GM12865 (cell line): ENCODE data around the gene PTPRN.
"Not testable (repeated sequence)": the region's sequence is repeated elsewhere in the genome, so short reads cannot be mapped to it uniquely, and the experiment has no call there.

Experiments
- DNase-seq: peaks from one replicate; pipeline ENCODE4 v3.0.0; 2010; ENCODE audit warnings: low read depth
- H3K4me3 ChIP-seq: 2 replicates; pipeline ENCODE4 v1.5.1; 2011; ENCODE audit warnings: mild to moderate bottlenecking, low read depth, low read length, control low read depth
- TF ChIP-seq, protein P1 (sequence below): IDR thresholded peaks from 2 replicates; pipeline ENCODE4 v1.5.1; 2011; ENCODE audit warnings: low read length, control low read depth, low read depth, inconsistent platforms; ENCODE audit not compliant: insufficient read depth; ENCODE audit errors: missing control alignments

PTPRN gene

DNA sequence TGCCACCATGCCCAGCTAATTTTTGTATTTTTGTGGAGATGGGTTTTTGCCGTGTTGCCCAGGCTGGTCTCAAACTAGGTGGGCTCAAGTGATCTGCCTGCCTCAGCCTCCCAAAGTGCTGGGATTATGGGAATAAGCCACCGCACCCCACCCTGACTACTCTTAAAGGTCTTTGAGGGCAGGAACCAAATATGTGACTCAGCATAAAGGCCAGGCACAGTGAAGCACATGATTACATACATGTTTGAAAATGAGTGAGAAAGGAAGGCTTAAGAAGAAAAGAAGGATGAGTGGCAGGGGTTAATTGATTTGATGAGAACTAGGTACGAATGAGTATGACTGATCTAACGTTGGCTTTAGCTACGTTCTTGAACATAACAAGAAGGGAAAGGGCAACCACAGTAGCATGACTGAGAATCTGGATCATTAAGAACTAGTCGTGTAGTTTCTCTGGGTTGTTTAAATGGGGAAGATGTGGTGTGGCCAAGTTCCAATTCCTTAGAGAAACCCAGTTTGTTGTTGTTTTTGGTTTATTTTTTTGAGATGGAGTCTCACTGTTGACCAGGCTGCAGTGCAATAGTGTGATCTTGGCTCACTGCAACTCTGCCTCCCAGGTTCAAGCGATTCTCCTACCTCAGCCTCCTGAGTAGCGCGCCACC, 16.6 kb upstream of the PTPRN start:
- H3K4me3 ChIP-seq: no peak overlapping the region
- DNase-seq: no peak
- TF ChIP-seq, protein P1, sequence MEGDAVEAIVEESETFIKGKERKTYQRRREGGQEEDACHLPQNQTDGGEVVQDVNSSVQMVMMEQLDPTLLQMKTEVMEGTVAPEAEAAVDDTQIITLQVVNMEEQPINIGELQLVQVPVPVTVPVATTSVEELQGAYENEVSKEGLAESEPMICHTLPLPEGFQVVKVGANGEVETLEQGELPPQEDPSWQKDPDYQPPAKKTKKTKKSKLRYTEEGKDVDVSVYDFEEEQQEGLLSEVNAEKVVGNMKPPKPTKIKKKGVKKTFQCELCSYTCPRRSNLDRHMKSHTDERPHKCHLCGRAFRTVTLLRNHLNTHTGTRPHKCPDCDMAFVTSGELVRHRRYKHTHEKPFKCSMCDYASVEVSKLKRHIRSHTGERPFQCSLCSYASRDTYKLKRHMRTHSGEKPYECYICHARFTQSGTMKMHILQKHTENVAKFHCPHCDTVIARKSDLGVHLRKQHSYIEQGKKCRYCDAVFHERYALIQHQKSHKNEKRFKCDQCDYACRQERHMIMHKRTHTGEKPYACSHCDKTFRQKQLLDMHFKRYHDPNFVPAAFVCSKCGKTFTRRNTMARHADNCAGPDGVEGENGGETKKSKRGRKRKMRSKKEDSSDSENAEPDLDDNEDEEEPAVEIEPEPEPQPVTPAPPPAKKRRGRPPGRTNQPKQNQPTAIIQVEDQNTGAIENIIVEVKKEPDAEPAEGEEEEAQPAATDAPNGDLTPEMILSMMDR: no peak

DNA sequence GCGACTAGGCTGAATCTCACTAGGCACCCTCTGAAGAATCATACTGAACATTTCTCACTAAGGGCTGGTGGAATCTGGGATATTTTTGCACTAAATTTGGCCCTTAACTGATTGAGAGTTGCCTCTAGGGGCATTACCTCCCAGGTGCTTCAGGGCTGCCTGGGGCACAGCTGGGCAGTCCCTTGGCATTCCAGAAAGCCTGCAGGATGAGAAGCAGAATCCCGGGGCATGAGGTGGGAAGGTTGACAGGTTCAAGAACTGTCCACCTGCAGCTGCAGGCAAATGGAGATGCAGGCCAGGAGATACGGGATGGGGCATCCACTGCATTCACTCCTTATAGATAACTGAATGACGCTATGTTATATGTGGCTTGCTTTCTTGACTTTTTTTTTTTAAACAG, 15.9 kb upstream of the PTPRN start:
- DNase-seq: no peak
- H3K4me3 ChIP-seq: no peak overlapping the region
- TF ChIP-seq, protein P1: no peak

DNA sequence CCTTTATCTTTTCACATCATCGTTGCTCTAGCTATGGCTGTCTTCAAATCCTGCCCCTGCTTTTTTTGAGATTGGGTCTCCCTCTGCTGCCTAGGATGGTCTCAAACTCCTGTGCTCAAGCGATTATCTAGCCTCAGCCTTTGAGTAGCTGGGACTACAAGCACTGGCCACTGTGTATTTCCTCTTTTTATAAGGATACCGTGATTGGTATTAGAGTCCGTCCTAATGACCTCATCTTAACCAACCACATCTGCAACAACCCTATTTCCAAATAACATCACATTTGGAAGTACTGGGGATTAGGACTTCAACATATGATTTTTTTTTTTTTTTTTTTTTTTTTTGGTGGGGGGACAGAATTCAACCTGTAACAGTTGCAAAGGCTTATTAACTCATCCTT, 14.2 kb upstream of the PTPRN start:
- no peak for DNase-seq
- no peak overlapping the region for H3K4me3 ChIP-seq
- TF ChIP-seq, protein P1: no peak

DNA sequence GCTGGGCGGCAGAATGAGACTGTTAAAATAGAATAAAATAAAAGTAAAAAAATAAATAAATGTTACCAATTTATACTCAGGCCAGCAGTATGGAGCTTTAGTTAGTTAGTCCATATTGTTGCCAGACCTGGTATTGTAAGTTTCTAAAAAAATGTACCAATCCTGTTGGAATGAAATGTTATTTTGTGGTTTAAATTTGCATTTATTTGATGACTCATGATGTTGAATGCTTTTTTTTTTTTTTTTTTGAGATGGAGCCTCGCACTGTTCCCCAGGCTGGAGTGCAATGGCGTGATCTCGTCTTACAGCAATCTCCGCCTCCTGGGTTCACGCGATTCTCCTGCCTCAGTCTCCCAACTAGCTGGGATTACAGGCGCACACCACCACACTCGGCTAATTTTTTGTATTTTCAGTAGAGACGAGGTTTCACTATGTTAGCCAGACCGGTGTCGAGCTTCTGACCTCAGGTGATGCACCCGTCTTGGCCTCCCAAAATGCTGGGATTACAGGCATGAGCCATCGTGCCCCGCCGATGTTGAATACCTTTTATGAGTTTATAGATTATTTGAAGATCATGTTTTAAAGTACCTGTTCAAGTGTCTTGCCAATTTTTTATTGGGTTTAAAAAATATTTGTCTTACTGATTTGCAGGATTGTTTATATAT, 5.7 kb upstream of the PTPRN start:
- H3K4me3 ChIP-seq: no peak overlapping the region
- TF ChIP-seq, protein P1: no peak
- no peak for DNase-seq

DNA sequence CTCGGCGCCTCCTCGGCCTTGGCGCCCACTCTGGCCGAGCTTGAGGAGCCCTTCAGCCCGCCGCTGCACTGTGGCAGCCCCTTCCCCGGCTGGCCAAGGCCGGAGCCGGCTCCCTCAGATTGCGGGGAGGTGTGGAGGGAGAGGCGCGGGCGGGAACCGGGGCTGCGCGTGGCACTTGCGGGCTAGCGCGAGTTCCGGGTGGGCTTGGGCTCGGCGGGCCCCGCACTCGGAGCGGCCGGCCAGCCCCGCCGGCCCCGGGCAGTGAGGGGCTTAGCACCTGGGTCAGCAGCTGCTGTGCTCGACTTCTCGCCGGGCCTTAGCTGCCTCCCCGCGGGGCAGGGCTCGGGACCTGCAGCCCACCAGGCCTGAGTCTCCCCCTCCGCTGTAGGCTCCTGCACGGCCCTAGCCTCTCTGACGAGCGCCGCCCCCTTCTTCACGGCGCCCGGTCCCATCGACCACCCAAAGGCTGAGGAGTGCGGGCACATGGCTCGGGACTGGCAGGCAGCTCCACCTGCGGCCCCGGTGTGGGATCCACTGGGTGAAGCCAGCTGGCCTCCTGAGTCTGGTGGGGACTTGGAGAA, 3.6 kb upstream of the PTPRN start:
- not testable (repeated sequence) for DNase-seq, H3K4me3 ChIP-seq

DNA sequence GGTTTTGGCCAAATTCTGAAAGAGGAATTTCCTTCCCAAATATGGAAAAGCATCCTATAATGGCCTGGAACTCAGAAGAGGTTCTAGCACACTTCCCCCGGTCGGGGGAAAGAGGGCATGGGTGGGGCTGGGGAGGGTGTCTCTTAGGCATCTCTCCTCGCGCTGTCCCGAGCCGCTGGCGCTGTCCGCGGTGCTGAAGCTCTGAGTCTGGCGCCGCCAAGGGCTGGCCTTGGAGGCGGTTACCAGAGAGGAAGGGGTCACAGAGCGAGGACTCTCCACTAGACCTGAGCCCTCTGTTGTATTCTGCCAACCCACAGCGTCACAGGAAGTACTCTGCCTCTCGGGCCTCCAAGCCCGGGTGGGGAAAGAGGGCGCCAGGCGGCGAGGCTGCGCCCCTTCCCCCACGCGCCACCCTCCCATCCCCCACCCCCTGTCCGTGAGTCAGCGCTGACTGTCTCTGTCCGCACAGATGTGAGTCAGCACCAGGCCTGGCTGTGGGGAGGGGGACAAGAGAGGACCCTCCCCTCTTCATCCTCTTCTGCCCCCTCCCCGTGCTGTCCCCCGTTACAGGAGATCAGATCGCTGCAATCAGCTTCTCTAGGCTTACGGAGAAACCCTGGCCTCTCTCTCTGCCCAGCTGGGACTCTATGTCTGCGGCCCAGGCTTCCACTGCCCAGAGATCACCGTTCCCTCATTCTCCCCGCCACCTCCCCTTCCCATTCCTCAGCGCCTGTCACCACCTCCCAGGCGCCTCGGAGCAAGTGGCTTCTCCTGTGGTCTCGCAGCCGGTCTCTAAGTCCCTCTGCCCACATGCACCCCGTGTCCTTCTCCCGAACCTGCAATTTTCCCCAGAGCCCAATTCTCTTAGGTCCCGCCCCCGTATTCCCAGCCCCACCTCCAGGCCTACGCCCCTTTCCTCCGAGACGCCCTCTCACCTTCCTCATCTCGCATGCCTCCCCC, 779 bp downstream of the PTPRN start:
- DNase-seq: peak; percentile 46
- no peak overlapping the region for H3K4me3 ChIP-seq
- TF ChIP-seq, protein P1: no peak

DNA sequence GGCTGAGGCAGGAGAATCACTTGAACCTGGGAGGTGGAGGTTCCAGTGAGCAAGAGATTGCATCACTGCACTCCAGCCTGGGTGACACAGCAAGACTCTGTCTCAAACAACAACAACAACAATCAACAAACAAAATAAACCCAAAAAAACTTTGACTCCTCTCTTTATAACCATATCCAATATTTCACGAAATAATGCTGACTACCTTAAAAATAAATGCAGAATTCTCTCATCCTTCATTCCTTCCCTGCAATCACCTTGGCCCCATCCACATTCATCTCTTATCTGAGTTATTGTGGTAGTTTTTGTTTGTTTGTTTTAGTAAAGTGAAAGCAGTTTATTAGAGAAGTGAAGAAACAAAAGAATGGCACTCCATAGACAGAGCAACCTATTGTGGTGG, 3.2 kb downstream of the PTPRN start:
- TF ChIP-seq, protein P1: no peak
- H3K4me3 ChIP-seq: no peak overlapping the region
- DNase-seq: no peak
